ENCODE data around the gene SMCO3.
A peak's percentile ranks its signal among the peaks of the same experiment; 100 is the strongest.

Gene SMCO3

DNA sequence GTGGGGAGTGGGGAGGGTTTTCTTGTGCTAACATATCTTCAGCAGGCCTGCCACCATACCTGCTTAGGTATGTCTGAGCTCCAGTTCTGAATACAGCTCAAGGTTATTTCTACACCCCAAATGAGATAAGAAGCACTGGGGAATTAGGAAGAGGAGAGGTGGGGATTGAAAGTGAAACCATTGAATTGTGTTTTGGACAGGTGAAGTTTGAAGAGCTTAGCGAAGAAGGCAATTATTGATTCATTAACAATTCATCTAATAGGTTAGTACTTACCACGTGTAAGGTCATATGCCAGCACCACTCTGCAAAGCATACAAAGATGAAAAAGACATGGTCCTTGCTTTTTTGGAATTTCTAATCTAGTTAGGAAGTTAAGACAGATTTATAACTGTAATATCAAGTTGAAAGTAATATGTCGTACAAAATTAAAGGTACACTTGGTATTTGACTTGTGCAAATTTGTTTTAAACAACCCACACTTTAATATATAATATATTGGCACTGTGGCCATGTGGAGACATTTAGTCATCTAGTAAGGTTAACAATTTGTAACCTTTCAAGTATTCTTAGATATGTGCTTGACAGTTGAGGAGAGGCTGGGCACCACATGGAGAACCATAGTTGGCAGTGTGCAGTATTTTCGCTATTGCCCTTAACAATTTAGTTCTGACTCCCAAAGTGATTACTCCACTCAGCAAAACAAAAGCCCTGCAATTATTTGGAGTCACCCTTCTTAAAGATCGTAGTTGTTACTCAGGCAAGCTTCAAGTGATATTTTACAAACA is 3.6 kb downstream of the SMCO3 start:
- TF ChIP-seq, protein P1, sequence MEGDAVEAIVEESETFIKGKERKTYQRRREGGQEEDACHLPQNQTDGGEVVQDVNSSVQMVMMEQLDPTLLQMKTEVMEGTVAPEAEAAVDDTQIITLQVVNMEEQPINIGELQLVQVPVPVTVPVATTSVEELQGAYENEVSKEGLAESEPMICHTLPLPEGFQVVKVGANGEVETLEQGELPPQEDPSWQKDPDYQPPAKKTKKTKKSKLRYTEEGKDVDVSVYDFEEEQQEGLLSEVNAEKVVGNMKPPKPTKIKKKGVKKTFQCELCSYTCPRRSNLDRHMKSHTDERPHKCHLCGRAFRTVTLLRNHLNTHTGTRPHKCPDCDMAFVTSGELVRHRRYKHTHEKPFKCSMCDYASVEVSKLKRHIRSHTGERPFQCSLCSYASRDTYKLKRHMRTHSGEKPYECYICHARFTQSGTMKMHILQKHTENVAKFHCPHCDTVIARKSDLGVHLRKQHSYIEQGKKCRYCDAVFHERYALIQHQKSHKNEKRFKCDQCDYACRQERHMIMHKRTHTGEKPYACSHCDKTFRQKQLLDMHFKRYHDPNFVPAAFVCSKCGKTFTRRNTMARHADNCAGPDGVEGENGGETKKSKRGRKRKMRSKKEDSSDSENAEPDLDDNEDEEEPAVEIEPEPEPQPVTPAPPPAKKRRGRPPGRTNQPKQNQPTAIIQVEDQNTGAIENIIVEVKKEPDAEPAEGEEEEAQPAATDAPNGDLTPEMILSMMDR (IDR thresholded peaks at IDR 0.05; ENCODE audit: low read depth, low read length): no peak
- no peak for DNase-seq (ENCODE audit: extremely low read depth, low read depth)

DNA sequence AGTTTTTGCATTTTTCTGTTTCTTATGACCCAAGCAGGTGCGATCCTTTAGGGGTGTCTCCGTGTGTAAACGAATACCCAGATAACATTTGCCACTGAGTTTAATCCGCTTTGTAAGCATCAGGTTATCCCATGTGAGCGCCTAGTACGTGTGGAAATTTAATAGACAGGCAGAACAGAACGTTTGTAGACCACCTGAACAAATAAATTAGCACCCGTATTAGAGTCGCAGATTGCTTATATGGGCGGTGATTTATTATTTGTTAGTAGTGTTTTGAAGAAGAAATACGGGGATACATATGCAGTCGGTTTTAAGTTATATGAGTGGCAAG is 10.2 kb downstream of the SMCO3 start:
- no peak for DNase-seq (ENCODE audit: extremely low read depth, low read depth)
- TF ChIP-seq, protein P1 (IDR thresholded peaks at IDR 0.05; ENCODE audit: low read depth, low read length): no peak

DNA sequence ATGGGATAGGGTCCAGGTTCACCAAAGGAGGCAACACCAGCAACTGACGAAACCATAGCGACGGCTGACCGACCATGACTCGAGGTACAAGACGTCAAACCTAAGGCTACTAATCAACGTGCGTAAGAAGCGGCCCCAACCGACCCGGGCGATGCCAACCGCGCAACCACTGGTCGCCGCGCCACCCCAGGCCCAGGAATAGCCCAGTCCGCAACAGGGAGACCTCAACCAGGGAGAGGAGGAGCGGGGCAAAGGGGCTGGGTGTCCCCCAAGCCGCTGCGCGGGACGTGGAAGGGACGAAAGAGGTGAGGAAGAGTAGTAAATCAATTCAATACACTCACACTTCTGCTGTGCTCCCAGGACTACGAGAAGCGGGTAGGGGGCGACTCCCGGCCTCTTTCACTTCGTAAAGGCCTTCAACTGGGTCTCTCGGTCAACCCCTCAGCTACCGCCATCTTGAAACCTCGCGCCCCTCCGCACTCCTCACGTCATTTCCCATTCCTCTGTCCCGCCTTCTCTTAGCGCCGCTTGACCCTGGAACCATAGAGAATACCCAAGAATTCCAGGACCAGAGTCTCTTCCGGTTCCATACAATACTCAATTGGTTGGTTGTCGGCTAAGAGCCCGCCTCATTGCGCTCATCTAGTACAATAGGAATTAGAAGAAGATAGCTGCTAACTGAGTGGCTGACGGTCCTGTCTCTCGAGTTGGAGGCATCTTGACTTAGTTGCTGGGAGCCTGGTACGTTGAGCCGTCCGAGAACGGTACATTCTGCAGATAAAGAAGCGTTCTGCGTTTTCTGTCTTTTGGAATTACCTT is 10.8 kb downstream of the SMCO3 start, which contains the start of the genes C12orf60 and WBP11:
C12orf60 (plus strand) TSS at position 660 of the 819 bp plus-strand sequence. CDS start 19,266 bp downstream, outside the sequence.
WBP11 (minus strand) TSS at position 468 of the 819 bp plus-strand sequence. CDS start 2,095 bp downstream, outside the sequence.
- TF ChIP-seq, protein P1 (IDR thresholded peaks at IDR 0.05; ENCODE audit: low read depth, low read length): no peak
- DNase-seq (ENCODE audit: extremely low read depth, low read depth): peak; percentile 96

DNA sequence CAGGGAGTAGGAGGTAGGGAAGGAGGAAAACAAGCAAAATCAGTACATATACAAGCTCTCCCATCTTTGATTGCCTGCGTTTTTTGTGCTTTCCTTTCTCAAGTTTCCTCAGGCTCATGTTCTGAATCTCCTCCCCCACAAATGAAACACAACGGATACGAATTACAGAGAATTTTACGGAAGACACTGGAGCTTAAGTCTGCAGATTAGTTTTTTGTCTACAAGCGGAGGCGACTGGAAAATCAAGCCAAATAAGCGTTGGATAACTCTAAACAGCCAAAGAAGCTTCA is 11.3 kb downstream of the SMCO3 start:
- TF ChIP-seq, protein P1 (IDR thresholded peaks at IDR 0.05; ENCODE audit: low read depth, low read length): no peak
- no peak for DNase-seq (ENCODE audit: extremely low read depth, low read depth)

DNA sequence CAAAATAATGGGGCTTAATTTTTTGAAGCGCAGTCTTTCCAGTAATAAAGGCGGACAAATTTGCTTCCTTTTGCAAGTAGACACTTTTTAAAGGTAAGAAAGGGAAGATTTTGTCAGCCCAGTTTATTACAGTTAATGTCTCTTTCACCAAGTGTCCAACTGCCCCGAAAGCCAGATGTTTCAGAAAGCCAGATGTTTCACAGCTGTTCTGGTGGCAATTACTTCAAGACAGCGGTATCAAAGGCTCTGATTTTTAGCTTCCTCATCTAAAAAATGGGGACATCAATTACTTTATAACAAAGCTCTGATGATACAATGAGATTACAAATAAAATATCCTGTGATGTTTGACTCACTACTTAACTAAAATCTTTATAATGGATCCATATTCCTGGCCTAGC is 11.7 kb downstream of the SMCO3 start:
- no peak for DNase-seq (ENCODE audit: extremely low read depth, low read depth)
- TF ChIP-seq, protein P1 (IDR thresholded peaks at IDR 0.05; ENCODE audit: low read depth, low read length): no peak

DNA sequence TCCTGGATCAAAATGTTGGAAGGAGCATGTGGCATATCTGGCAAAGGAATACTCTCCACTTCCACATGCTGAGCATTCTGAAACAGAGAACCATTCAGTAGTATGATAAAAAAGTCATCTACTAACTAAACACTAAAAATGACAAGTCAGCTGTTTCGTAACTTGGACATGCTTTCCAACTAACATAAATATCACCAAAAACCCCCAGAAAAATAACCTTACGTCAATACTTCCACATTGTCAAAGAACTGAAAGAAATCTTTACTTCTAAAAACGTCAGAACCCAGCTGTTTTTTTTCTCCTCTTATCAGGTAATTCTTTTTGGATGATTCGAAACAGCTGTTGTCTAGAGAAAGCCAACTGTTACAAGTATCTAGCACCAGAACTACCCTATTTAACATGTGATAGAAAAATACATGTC is 18.9 kb downstream of the SMCO3 start:
- DNase-seq (ENCODE audit: extremely low read depth, low read depth): no peak
- TF ChIP-seq, protein P1 (IDR thresholded peaks at IDR 0.05; ENCODE audit: low read depth, low read length): no peak

DNA sequence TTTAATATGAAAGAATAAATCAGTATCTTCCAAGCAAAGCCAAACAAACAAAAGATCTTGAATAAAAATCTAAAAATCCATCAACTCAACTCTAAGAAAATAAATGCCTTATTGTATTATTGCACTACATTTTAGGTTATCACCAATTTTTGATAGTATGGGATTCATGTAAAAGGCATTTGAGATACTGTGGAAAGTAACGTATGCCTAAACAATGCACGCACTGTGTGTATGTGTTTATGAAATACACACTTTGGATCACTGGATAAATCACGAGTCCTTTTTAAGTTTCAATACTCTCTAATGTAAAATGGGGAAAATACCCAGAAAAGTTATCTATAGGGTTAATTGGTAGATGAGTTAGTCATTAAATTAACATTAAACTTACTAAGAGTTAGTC is 28.4 kb downstream of the SMCO3 start:
- DNase-seq (ENCODE audit: extremely low read depth, low read depth): no peak
- TF ChIP-seq, protein P1 (IDR thresholded peaks at IDR 0.05; ENCODE audit: low read depth, low read length): no peak

Measured in AG09319 (cell line).